ENCODE results near the gene HTR2A.

DNA sequence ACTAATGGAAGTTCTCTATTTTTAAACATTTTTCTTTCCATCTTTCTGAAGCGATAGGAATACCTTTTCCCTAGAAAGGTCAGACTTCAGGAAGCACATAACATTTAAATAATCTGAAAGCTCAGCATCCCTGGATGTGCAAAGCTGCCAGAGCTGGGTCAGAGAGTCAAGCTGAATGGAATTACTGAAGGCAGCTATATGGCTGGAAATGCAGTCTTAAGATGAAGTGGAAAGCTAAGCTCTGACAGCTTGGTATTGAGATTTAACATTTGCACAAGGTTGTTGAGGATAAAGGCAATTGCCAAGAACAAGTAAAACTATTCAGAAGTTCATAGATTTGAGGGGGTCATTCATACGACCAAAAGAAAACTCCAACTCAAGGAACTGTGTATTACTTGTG is 28.8 kb downstream of the HTR2A start:
- TF ChIP-seq POLR2A (IDR thresholded peaks at IDR 0.05; ENCODE audit: low read depth, low read length), result no peak
- TF ChIP-seq POLR2AphosphoS5 (IDR thresholded peaks at IDR 0.05; ENCODE audit: low read depth, low read length), result no peak

Data from GM12891 (cell line).